Gastroesophageal sphincter (tissue), 3 donors: ENCODE measurements around the gene VDR.

Experiments
- EP300 ChIP-seq: sonication (generic); formaldehyde crosslinking; IDR thresholded peaks from one replicate; pipeline ENCODE4 v1.6.1; 2017; ENCODE audit warnings: antibody characterized with exemption, mild to moderate bottlenecking
- POLR2A ChIP-seq, 2 donors: fragments of 450-650 bp; IDR thresholded peaks; one replicate each; pipeline ENCODE4 v1.6.1; 2017; ENCODE audit warnings: antibody characterized with exemption in 2 of 2, mild to moderate bottlenecking in 2 of 2, moderate library complexity in 1 of 2
- POLR2AphosphoS5 ChIP-seq: sonication (generic); formaldehyde crosslinking; IDR thresholded peaks from one replicate; pipeline ENCODE4 v1.6.1; 2017; ENCODE audit warnings: antibody characterized with exemption
- TF ChIP-seq, protein P1 (sequence below), 4 experiments: fragments of 200-600 bp in 2 of 4; fragments of 450-650 bp in 2 of 4; sonication (generic) in 1 of 4; IDR thresholded peaks; one replicate each; pipeline ENCODE4 v1.5.1; 2017 to 2019; ENCODE audit warnings: antibody characterized with exemption in 4 of 4, mild to moderate bottlenecking in 2 of 4, moderate library complexity in 2 of 4

DNA sequence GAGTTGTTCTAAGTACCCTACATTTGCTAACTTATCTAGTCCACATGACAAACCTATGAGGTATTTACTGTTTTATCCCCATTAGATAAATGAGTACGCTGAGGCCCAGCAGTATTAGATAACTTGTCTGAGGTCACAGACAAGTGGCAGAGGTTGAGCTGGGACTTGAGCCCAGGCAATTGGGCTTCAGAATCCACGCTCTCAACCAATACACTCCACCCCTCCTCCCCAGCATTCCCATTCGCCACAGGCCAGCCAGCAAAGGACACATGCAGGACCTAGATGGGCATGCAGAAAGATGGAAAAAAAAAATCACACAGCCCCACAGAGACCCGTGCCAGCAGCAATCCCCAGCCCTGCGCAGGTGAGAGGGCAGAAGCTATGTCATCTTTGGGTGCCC is 97.5 kb downstream of the VDR start:
- TF ChIP-seq, protein P1, sequence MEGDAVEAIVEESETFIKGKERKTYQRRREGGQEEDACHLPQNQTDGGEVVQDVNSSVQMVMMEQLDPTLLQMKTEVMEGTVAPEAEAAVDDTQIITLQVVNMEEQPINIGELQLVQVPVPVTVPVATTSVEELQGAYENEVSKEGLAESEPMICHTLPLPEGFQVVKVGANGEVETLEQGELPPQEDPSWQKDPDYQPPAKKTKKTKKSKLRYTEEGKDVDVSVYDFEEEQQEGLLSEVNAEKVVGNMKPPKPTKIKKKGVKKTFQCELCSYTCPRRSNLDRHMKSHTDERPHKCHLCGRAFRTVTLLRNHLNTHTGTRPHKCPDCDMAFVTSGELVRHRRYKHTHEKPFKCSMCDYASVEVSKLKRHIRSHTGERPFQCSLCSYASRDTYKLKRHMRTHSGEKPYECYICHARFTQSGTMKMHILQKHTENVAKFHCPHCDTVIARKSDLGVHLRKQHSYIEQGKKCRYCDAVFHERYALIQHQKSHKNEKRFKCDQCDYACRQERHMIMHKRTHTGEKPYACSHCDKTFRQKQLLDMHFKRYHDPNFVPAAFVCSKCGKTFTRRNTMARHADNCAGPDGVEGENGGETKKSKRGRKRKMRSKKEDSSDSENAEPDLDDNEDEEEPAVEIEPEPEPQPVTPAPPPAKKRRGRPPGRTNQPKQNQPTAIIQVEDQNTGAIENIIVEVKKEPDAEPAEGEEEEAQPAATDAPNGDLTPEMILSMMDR (IDR thresholded peaks at IDR 0.05): no peak
- TF ChIP-seq POLR2AphosphoS5 (peak; percentile 10), POLR2A (IDR thresholded peaks at IDR 0.05) (no peak), EP300 (no peak)
